Neural progenitor cell (in vitro differentiated cells): Measurements from ENCODE around the gene PUM1.

Experiments used
- CTCF ChIP-seq: fragments of 200-600 bp; sonication (generic); IDR thresholded peaks from 2 replicates; pipeline ENCODE4 v1.5.1; 2017; ENCODE audit warnings: antibody characterized with exemption, mild to moderate bottlenecking
- EZH2 ChIP-seq: fragments of 200-600 bp; sonication (generic); IDR thresholded peaks from 2 replicates; pipeline ENCODE4 v1.6.1; 2017; ENCODE audit warnings: antibody characterized with exemption, mild to moderate bottlenecking, moderate library complexity

GRCh38 chr1:31003613-31004230 is 61.8 kb downstream of the PUM1 start:
- TF ChIP-seq CTCF (no peak), EZH2 (no peak)
